DMS53 (cell line): ENCODE data around the gene CFAP74.

Experiments
- DNase-seq: peaks from one replicate; lab custom pipeline; 2025; lab: John Stamatoyannopoulos, UW

Gene CFAP74

GRCh38 chr1:1874901-1875300 lies 128.7 kb downstream of the CFAP74 start:
- no peak for DNase-seq

- no peak for DNase-seq
Observed at GRCh38 chr1:1873186-1873585, 130.4 kb downstream of the CFAP74 start.

GRCh38 chr1:1872329-1872994 lies 131.1 kb downstream of the CFAP74 start:
- DNase-seq = no peak
